Midbrain (tissue), 1 donor: ENCODE data around the gene PCYT1A.
"Not testable (repeated sequence)": the region's sequence is repeated elsewhere in the genome, so short reads cannot be mapped to it uniquely, and the experiment has no call there.

Experiments
- DNase-seq: peaks from one replicate; lab custom pipeline; 2025; lab: John Stamatoyannopoulos, UW

PCYT1A gene

DNA sequence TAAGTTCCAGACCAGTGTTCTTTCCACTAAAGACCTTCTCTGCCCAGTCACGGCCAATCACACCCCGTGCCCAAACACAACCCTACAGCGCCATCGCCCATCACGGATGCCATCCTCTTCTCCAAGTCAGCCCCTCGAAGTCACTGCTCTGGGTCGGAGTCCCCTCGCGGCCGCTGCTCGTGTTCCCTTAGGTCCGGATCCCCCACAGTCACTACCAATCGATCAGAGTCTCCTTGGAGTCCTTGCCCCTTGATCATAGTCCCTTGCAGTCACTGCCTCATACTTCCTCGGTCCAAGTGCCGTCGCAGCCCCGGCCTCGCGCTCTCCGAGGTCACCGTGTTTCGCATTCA, 461 bp downstream of the PCYT1A start:
- peak; percentile 39 for DNase-seq

GRCh38 chr3:196284396-196284795, 3.1 kb downstream of the PCYT1A start:
- DNase-seq: no peak

GRCh38 chr3:196281962-196282361, 5.6 kb downstream of the PCYT1A start:
- DNase-seq: no peak

DNA sequence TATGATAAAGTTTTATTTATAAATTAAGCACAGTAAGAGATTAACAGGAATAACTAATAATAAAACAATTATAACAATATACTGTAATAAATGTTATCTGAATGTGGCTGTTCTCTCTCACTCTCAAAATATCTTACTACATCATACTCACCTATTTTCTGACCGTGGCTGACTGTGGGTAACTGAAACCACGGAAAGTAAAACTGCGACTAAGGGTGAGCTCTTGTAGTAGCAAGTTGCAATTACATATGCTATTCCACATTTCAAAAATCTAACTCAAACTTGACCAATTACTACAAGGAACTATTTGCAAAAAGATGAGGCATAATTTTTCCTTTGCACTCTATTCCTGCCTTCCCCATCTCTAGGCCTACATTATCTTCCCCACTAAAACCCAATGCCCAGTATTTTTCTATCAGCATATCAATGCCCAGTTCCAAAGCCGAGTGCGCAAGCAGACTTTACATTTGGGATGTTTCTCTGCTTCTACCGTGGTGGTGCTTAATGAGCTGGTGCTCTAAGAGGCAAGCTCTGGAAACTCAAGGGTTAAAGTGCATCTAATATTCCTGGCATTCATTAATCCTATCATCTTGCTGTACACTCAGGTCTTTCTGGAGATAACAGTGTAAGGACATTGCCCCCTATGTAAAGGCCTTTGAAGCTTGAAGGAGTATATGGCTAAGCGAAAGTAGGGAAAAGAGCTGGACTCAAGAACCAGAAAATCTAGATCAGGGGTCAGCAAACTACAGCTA, 6.7 kb downstream of the PCYT1A start:
- no peak for DNase-seq

- DNase-seq: no peak
These were observed 12.4 kb downstream of the PCYT1A start for GRCh38 chr3:196275126-196275525.

DNA sequence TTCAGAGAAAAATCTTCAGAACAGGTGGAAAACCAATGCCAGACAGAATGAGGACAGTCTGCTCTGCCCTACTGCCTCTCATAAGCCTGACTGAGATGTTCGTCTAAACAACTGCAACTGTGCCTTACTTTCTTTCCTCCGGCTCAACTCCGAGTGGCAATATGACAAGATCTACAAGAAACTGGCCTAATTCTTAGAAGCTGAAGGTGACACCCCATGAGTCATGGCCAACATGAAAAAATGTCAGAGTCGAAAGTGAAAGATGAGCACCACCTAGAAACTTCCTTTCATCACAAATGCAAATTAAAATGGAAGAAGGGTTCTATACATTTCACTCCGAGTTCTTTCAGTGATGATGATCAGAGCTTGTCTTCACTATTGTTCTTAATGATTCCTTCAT, 12.9 kb downstream of the PCYT1A start:
- DNase-seq: no peak

GRCh38 chr3:196273655-196274054, 13.9 kb downstream of the PCYT1A start:
- DNase-seq: no peak

GRCh38 chr3:196272826-196273225, 14.7 kb downstream of the PCYT1A start:
- no peak for DNase-seq

- peak; percentile 18 for DNase-seq
These were observed 17.0 kb downstream of the PCYT1A start for GRCh38 chr3:196270499-196270898.

DNA sequence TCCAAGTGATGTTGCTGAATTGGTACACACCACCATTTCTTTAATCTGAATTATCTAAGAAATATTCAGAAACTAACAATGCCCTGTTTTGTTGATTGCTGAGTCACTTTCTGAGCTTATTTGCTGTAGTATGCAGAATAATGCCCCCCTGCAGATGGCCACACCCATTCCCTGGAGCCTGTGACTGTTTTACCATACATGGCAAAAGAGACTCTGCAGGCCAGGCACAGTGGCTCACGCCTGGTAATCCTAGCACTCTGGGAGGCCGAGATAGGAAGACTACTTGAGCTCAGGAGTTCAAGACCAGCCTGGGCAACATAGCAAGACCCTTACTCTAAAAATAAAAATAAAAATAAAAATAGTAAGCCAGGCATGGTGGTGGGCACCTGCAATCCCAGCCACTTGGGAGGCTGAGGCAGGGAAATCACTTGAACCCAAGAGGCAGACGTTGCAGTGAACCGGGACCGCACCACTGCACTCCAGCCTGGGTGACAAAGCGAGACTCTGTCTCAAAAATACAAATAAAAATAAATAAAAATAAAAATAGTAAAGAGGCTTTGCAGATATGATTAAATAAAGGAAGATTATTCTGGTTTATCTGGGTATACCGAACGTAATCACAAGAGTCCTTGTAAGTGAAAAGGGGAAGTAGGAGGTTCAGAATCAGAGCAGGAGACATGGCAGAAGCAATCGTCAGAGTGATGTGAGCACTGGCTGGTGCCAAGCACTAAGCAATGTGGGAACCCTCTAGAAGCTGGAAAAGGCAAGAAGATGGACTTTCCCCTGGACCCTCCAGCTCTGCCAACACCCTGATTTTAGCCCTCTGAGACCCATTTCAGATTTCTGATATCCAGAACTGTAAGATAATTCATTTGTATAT, 19.0 kb downstream of the PCYT1A start:
- no peak for DNase-seq

GRCh38 chr3:196263819-196264218, 23.7 kb downstream of the PCYT1A start:
- DNase-seq: no peak

DNA sequence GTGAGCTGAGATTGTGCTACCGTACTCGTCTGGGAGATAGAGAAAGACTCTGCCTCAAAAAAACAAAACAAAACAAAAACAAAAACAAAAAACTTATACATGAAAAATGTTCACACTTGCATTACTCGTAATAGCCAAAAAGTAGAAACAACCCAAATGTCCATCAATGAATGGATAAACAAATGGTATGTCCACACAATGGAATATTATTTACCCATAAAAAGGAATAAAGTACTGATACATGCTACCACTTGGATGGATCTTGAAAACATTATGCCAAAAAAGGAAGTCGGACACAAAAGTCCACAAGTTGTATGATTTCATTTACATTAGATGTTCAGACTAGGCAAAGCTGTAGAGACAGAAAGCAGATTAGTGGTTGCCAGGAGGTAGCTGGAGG, 26.7 kb downstream of the PCYT1A start:
- no peak for DNase-seq

GRCh38 chr3:196255776-196256175, 31.8 kb downstream of the PCYT1A start:
- no peak for DNase-seq

DNA sequence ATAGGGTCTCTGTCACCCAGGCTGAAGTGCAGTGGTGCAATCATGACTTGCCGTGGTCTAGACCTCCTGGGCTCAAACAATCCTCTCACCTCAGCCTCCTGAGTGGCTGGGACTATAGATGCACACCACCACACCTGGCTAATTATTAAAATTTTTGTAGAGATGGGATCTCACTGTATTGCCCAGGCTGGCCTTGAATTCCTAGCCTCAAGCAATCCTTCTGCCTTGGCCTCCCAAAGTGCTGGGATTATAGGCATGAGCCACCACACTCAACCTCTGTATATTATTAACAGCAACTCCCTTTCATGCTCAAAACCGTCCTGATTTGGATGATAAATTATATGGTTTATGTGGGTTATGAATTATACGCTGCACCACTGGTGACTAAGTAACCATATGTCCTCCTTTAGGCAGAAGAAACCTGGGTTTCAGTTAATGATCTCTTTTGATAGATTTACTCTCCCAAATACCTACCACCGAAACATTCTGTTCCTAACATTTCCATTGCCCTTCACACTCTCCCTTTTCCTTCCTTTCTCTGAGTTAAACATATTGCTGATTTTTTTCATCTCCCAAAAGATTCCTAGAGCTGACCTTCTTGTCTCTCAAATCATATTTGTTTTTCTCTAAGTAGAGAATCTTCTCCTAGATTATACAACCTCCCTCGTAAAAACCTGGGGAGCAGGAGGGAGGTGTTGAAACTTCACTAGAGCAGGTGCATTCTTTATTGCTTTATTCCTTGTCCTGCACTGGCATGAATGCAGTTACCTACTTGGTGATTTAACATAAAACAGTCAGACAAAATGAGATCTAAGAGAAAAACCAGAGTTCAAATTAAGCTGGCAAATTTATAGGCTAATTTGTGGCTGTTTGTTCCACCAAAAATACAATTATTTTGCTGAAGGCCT, 32.9 kb downstream of the PCYT1A start:
- DNase-seq: no peak

GRCh38 chr3:196251918-196252317, 35.6 kb downstream of the PCYT1A start:
- no peak for DNase-seq

DNA sequence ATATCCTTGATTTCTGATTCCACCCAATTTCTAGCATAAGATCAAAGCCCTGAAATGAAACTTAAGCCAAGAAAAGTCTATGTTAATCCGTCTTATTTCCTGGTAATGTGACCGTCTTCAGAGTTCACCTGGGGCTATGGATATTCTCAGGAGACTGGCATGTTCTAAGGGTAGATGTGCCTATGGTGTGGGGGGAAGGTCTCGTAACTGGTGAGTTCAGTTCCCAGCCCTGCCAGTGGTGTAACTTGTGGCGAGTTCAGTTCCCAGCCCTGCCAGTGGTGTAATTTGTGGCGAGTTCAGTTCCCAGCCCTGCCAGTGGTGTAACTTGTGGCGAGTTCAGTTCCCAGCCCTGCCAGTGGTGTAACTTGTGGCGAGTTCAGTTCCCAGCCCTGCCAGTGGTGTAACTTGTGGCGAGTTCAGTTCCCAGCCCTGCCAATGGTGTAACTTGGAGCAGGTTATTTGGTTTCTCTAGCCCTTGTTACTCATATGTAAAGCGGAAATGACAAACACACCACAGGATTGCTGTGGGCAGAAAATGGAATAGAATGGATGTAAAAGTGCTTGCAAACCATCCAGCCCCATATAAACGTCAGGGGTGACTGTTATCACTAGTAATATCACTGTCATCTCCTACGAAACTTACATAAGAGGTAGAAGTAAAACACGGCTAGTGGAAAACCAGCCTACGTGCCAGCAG, 40.8 kb downstream of the PCYT1A start:
- DNase-seq: no peak

- not testable (repeated sequence) for DNase-seq
These were observed 43.4 kb downstream of the PCYT1A start for GRCh38 chr3:196244166-196244565.

- DNase-seq: no peak
These were observed 45.8 kb downstream of the PCYT1A start for GRCh38 chr3:196241704-196242103.

- no peak for DNase-seq
These were observed 47.1 kb downstream of the PCYT1A start for GRCh38 chr3:196240424-196240823.

DNA sequence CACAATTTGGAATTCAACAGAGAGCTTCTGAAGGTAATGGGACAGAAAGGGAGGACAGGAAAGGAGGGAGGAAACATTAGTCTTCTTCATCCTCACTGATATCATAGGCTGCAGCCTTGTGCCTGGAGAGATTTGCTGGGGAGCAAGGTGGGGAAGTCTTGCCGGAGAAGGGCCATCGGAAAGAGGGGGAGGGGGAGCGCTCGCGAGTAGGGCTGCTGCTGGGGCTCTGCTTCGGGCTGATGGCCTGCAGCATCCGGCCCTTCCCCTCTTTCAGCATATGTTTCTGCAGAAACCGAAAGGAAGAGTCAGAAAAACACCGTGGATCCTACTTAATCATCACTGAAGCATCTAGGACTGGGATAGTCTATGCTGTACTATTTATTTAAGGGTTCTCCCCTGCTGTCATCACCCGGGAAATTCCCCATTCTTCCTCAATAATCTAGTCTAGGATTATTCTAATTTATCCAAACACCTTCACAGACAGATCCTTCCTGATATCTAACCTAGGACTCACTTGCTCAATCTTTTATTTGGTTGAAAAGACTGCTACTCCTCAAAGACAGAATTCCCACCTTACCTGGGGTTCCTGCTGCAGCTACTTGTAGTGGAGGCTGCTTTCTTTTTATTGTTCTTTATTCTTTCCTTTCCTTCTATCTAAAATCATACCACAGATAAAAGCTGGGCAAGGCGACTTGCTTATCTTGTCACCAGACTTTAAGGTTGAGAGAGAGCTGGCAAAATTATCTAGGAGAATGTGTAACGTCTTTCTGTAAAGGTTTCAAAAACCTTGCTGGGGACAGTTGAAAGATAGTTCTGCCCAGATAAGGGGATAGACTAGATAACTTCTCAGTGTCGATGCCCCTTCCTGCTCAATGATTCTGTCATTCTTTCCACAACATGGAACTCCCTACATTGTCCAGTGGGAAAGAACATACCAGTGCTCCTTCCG, 48.6 kb downstream of the PCYT1A start:
- no peak for DNase-seq

- no peak for DNase-seq
These were observed 50.3 kb downstream of the PCYT1A start for GRCh38 chr3:196237203-196237602.
